ENCODE measurements around the gene SLC25A31.

DNA sequence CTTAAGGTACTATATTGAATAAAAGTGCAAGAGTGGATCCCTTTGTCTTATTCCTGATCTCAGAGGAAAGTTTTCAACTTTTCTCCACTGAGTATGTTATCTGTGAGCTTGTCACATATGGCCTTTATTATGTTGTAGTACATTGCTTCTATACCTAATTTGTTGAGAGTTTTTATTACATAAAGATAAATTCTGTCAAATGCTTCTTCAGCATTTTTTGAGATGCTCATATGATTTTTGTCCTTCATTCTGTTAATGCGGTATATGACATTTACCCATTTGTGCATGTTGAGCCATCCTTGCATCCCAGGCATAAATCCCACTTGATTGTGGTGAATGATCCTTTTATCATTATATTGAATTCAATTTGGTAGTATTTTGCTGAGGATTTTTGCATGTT, 11.0 kb downstream of the SLC25A31 start:
- TF ChIP-seq POLR2AphosphoS5 (IDR thresholded peaks at IDR 0.05) (no peak), RAD21 (conservative IDR thresholded peaks at IDR 0.05) (no peak), EP300 (conservative IDR thresholded peaks at IDR 0.05; ENCODE audit: poor library complexity, severe bottlenecking) (no peak), EZH2 (IDR thresholded peaks at IDR 0.05; ENCODE audit: borderline replicate concordance, insufficient read depth, low read length, poor library complexity, severe bottlenecking) (no peak), SMC3 (conservative IDR thresholded peaks at IDR 0.05; ENCODE audit: poor library complexity) (no peak)
- TF ChIP-seq, protein P1, sequence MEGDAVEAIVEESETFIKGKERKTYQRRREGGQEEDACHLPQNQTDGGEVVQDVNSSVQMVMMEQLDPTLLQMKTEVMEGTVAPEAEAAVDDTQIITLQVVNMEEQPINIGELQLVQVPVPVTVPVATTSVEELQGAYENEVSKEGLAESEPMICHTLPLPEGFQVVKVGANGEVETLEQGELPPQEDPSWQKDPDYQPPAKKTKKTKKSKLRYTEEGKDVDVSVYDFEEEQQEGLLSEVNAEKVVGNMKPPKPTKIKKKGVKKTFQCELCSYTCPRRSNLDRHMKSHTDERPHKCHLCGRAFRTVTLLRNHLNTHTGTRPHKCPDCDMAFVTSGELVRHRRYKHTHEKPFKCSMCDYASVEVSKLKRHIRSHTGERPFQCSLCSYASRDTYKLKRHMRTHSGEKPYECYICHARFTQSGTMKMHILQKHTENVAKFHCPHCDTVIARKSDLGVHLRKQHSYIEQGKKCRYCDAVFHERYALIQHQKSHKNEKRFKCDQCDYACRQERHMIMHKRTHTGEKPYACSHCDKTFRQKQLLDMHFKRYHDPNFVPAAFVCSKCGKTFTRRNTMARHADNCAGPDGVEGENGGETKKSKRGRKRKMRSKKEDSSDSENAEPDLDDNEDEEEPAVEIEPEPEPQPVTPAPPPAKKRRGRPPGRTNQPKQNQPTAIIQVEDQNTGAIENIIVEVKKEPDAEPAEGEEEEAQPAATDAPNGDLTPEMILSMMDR (IDR thresholded peaks at IDR 0.05; ENCODE audit: poor library complexity, severe bottlenecking), result no peak
